PC-9 (cell line): Measurements from ENCODE around the gene KCNH1.

Source experiments
- EZH2 ChIP-seq: fragments of 200-600 bp; sonication (generic); IDR thresholded peaks from 2 replicates; pipeline ENCODE4 v1.8.0; 2017; ENCODE audit warnings: antibody characterized with exemption, low read depth
- TF ChIP-seq, protein P1 (sequence below): fragments of 200-600 bp; sonication (generic); conservative IDR thresholded peaks from 2 replicates; pipeline ENCODE4 v1.6.1; 2017; ENCODE audit warnings: mixed run types, antibody characterized with exemption, mild to moderate bottlenecking, moderate library complexity

DNA sequence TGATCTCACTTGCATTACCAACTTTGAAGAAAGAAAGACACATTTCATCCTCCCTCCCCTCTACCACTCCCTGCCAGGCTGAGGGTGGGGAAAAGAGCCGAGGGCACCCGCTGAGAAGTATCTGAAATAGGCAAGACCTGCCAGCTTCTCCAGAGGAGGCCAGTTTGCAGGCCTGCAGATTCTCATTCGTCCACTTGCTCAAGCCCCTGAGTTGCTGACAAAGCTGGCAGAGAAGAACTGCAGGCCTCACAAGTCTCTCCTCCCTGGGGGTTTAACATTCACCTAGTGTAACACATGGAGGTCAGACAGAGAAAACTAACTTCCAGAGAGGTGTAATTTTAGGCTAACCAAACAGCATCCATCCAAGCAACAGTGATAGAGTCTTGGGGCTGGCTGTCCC is 428.9 kb downstream of the KCNH1 start:
- TF ChIP-seq EZH2, result no peak
- TF ChIP-seq, protein P1, sequence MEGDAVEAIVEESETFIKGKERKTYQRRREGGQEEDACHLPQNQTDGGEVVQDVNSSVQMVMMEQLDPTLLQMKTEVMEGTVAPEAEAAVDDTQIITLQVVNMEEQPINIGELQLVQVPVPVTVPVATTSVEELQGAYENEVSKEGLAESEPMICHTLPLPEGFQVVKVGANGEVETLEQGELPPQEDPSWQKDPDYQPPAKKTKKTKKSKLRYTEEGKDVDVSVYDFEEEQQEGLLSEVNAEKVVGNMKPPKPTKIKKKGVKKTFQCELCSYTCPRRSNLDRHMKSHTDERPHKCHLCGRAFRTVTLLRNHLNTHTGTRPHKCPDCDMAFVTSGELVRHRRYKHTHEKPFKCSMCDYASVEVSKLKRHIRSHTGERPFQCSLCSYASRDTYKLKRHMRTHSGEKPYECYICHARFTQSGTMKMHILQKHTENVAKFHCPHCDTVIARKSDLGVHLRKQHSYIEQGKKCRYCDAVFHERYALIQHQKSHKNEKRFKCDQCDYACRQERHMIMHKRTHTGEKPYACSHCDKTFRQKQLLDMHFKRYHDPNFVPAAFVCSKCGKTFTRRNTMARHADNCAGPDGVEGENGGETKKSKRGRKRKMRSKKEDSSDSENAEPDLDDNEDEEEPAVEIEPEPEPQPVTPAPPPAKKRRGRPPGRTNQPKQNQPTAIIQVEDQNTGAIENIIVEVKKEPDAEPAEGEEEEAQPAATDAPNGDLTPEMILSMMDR, result no peak
